Measurements from ENCODE around the gene KIF13A.
"Not testable (repeated sequence)": the region's sequence is repeated elsewhere in the genome, so short reads cannot be mapped to it uniquely, and the experiment has no call there.

The KIF13A gene

DNA sequence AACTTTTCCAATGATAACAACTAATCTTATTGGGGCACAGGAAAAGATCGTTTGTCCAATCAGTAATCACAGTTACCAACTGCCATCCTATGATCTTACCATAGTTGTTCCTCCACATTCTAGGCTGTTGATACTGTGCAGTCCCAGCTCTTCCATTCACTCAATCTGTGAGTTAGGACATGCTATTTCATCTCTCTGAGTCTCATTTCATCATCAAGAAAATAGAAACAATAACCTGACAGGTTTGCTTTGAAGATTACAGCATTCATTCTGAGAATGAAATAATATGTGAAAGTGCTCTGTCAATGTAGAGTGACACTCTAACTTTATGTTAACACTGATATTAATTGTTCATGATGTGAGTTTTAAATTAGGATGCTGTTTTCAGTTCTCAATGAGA lies 89.8 kb downstream of the KIF13A start:
- H3K4me3 ChIP-seq (ENCODE audit: control insufficient read depth, low read depth, low read length): no peak overlapping the region
- no peak for TF ChIP-seq CTCF (IDR thresholded peaks at IDR 0.05; ENCODE audit: control insufficient read depth, insufficient read depth, low read depth, low read length, missing control alignments)
- DNase-seq (ENCODE audit: low read depth): no peak

GRCh38 chr6:17894905-17895304 lies 92.5 kb downstream of the KIF13A start:
- no peak for TF ChIP-seq CTCF (IDR thresholded peaks at IDR 0.05; ENCODE audit: control insufficient read depth, insufficient read depth, low read depth, low read length, missing control alignments)
- no peak for DNase-seq (ENCODE audit: low read depth)
- H3K4me3 ChIP-seq (ENCODE audit: control insufficient read depth, low read depth, low read length): no peak overlapping the region

GRCh38 chr6:17894191-17894590 lies 93.2 kb downstream of the KIF13A start:
- DNase-seq (ENCODE audit: low read depth): no peak
- TF ChIP-seq CTCF (IDR thresholded peaks at IDR 0.05; ENCODE audit: control insufficient read depth, insufficient read depth, low read depth, low read length, missing control alignments): no peak
- no peak overlapping the region for H3K4me3 ChIP-seq (ENCODE audit: control insufficient read depth, low read depth, low read length)

- DNase-seq (ENCODE audit: low read depth): no peak
- TF ChIP-seq CTCF (IDR thresholded peaks at IDR 0.05; ENCODE audit: control insufficient read depth, insufficient read depth, low read depth, low read length, missing control alignments): no peak
- no peak overlapping the region for H3K4me3 ChIP-seq (ENCODE audit: control insufficient read depth, low read depth, low read length)
Observed at GRCh38 chr6:17892097-17892686, 95.2 kb downstream of the KIF13A start.

DNA sequence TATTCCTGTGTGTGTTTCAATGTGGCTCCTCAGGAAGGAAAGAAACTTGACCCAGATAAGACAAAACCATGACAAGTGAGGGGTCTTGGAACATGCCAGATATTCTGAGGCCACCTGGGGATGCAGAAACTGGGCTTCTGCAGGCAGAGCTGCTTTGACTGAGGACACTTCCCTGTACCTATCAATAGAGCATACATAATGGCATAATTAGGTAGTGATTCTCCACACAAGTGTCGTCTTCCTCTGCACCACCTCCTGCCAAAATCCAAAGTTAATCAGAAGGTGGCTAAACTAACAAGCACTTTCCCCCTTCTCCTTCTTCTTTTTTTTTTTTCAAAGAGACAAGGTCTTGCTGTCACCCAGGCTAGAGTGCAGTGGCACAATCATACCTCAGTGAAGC lies 97.1 kb downstream of the KIF13A start:
- DNase-seq (ENCODE audit: low read depth): no peak
- no peak for TF ChIP-seq CTCF (IDR thresholded peaks at IDR 0.05; ENCODE audit: control insufficient read depth, insufficient read depth, low read depth, low read length, missing control alignments)
- no peak overlapping the region for H3K4me3 ChIP-seq (ENCODE audit: control insufficient read depth, low read depth, low read length)

DNA sequence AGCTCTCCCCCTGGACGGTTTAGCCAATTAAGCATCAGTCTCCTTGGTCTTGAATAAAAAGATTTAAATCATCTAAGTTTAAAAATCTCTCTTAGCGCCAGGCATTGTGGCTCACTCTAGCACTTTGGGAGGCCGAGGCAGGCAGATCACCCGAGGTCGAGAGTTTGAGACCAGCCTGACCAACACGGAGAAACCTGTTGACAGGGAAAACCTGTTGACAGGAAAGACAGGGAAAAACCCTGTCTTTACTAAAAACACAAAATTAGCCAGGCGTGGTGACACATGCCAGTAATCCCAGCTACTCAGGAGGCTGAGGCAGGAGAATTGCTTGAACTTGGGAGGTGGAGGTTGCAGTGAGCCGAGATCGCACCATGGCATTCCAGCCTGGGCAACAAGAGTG lies 97.7 kb downstream of the KIF13A start:
- not testable (repeated sequence) for DNase-seq (ENCODE audit: low read depth); H3K4me3 ChIP-seq (ENCODE audit: control insufficient read depth, low read depth, low read length)

DNA sequence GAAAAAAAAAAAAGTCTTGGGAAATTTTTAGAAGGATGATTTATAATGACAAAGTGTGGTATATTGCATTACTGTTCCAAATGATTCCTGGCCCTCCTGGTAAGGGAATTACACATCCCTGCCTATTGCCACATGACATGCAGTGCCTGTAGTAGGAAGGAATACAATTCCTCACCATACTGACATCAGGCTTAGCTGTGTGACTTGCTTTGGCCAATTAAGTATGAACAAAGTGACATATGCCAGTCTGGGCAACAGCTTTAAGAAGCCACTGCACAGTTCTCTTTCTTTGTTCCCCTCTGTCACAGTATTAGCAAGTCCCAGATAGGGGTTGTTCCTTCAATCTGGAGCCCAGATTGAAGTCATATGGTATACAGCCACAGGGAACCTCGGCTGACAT lies 100.5 kb downstream of the KIF13A start:
- no peak overlapping the region for H3K4me3 ChIP-seq (ENCODE audit: control insufficient read depth, low read depth, low read length)
- DNase-seq (ENCODE audit: low read depth): no peak

More for the DNA sequence above, 100.5 kb downstream of the KIF13A start:
- TF ChIP-seq CTCF (IDR thresholded peaks at IDR 0.05; ENCODE audit: control insufficient read depth, insufficient read depth, low read depth, low read length, missing control alignments): no peak

All from AG09309 (cell line).